ENCODE measurements around the gene OR2T11. TPM values are rescaled to one million over a fixed set of nuclear protein-coding genes. Genes with fewer than 3 reads are reported as not detected.

OR2T11 gene
- total RNA-seq, 1 donor from 2014 or later: not detected

Other genes with a start within 250 kb of the OR2T11 start
- gene OR2T1, start 232.0 kb downstream of the OR2T11 start, total RNA-seq: not detected
- not detected for gene OR2T2, start 189.5 kb downstream of the OR2T11 start, total RNA-seq
- not detected for gene OR2T3, start 161.7 kb downstream of the OR2T11 start, total RNA-seq
- gene OR2T5, start 146.5 kb downstream of the OR2T11 start, total RNA-seq: not detected
- gene OR2G6, start 127.0 kb downstream of the OR2T11 start, total RNA-seq: not detected
- not detected for gene OR2T29, start 72.3 kb downstream of the OR2T11 start, total RNA-seq
- gene OR2T34, start 60.3 kb downstream of the OR2T11 start, total RNA-seq: not detected
- not detected for gene OR2T10, start 37.4 kb downstream of the OR2T11 start, total RNA-seq
- gene OR2T35, start 10.2 kb upstream of the OR2T11 start, total RNA-seq: not detected
- not detected for gene OR2T27, start 20.4 kb upstream of the OR2T11 start, total RNA-seq
- gene OR14I1, start 67.7 kb upstream of the OR2T11 start, total RNA-seq: not detected
- not detected for gene LYPD8, start 120.7 kb upstream of the OR2T11 start, total RNA-seq
- 15.3 TPM for gene SH3BP5L, start 190.8 kb upstream of the OR2T11 start, total RNA-seq
- 19.6 TPM for gene ZNF672, start 203.1 kb upstream of the OR2T11 start, total RNA-seq
- 20.2 TPM for gene ZNF692, start 224.0 kb upstream of the OR2T11 start, total RNA-seq